WTC11 (cell line): ENCODE results near the gene IFI27L2. TPM values are rescaled to one million over a fixed set of nuclear protein-coding genes. Genes with fewer than 3 reads are reported as not detected.

Experiments used
- ATAC-seq: fragments of 200-7000 bp; cut with Tn5 transposase; 2 replicates; pipeline ENCODE4 v1.10.0; 2021; ENCODE audit warnings: mild to moderate bottlenecking, moderate library complexity
- Bru-seq: library from RNA; stranded (reverse); fragments of 400-500 nt; gene quantifications from one replicate; lab custom pipeline; 2021; lab: Mats Ljungman, UMichigan
- CTCF ChIA-PET: fragments of 300-600 bp; sonication (Branson Sonifier 250); formaldehyde crosslinking; loops from one replicate; lab custom pipeline; 2021; ENCODE audit warnings: antibody characterized with exemption; lab: Charles Lee
- POLR2A ChIA-PET: fragments of 350-600 bp; sonication (Branson Sonifier 250); formaldehyde crosslinking; loops from one replicate; lab custom pipeline; 2021; ENCODE audit warnings: antibody characterized with exemption; lab: Charles Lee
- DNase-seq: peaks from one replicate; pipeline ENCODE4 v3.0.0; 2021; ENCODE audit warnings: low spot score
- H3K27ac Mint-ChIP-seq: 2 replicates; pipeline ENCODE4 v1.8.0; 2021; ENCODE audit warnings: mixed read lengths
- H3K27me3 Mint-ChIP-seq: 2 replicates; pipeline ENCODE4 v1.8.0; 2021; ENCODE audit warnings: low read depth, mild to moderate bottlenecking, moderate library complexity, mixed read lengths
- H3K36me3 Mint-ChIP-seq: 2 replicates; pipeline ENCODE4 v1.8.0; 2021; ENCODE audit warnings: mixed read lengths
- H3K4me1 Mint-ChIP-seq: 2 replicates; pipeline ENCODE4 v1.8.0; 2022; ENCODE audit warnings: mixed read lengths
- H3K4me3 Mint-ChIP-seq: 2 replicates; pipeline ENCODE4 v1.8.0; 2021; ENCODE audit warnings: mild to moderate bottlenecking, moderate library complexity, mixed read lengths
- H3K9me3 Mint-ChIP-seq: 2 replicates; pipeline ENCODE4 v1.8.0; 2021; ENCODE audit warnings: mixed read lengths
- AR ChIP-seq: fragments of 250-450 bp; sonication (Bioruptor Pico); IDR thresholded peaks from 2 replicates; pipeline ENCODE4 v1.9.0; 2021; ENCODE audit warnings: mild to moderate bottlenecking
- ATF3 ChIP-seq: sonication (generic); formaldehyde crosslinking; conservative IDR thresholded peaks from 2 replicates; pipeline ENCODE4 v1.8.1; 2022; ENCODE audit warnings: mild to moderate bottlenecking, missing genetic modification reagents
- CTCF ChIP-seq: fragments of 200-600 bp; IDR thresholded peaks from 2 replicates; pipeline ENCODE4 v1.8.0; 2022; ENCODE audit warnings: antibody characterized with exemption
- ETV6 ChIP-seq: sonication (generic); formaldehyde crosslinking; IDR thresholded peaks from 2 replicates; pipeline ENCODE4 v1.8.1; 2022; ENCODE audit warnings: mild to moderate bottlenecking, missing genetic modification reagents
- GABPB1 ChIP-seq: sonication (generic); formaldehyde crosslinking; IDR thresholded peaks from 2 replicates; pipeline ENCODE4 v1.8.1; 2023; ENCODE audit warnings: mild to moderate bottlenecking, missing genetic modification reagents
- GTF2I ChIP-seq: fragments of 250-450 bp; sonication (Bioruptor Pico); conservative IDR thresholded peaks from 2 replicates; pipeline ENCODE4 v1.4.0; 2021; ENCODE audit warnings: mild to moderate bottlenecking
- IRF2 ChIP-seq: sonication (generic); formaldehyde crosslinking; IDR thresholded peaks from 2 replicates; pipeline ENCODE4 v1.8.0; 2022; ENCODE audit warnings: low read depth, missing genetic modification reagents, borderline replicate concordance
- KAT7 ChIP-seq: sonication (generic); formaldehyde crosslinking; IDR thresholded peaks from 2 replicates; pipeline ENCODE4 v1.8.1; 2023; ENCODE audit warnings: missing genetic modification reagents, mild to moderate bottlenecking, borderline replicate concordance
- MXD4 ChIP-seq: fragments of 250-450 bp; sonication (Bioruptor Pico); IDR thresholded peaks from 2 replicates; pipeline ENCODE4 v1.8.0; 2021; ENCODE audit warnings: mild to moderate bottlenecking, moderate library complexity, borderline replicate concordance
- SOX15 ChIP-seq: fragments of 250-450 bp; sonication (Bioruptor Pico); IDR thresholded peaks from 2 replicates; pipeline ENCODE4 v1.9.0; 2021; ENCODE audit warnings: mild to moderate bottlenecking
- SP1 ChIP-seq: sonication (generic); formaldehyde crosslinking; conservative IDR thresholded peaks from 2 replicates; pipeline ENCODE4 v1.8.1; 2022; ENCODE audit warnings: missing genetic modification reagents
- USF2 ChIP-seq: sonication (generic); formaldehyde crosslinking; IDR thresholded peaks from 2 replicates; pipeline ENCODE4 v1.8.1; 2023; ENCODE audit warnings: mild to moderate bottlenecking, missing genetic modification reagents, moderate library complexity
- ZBTB21 ChIP-seq: sonication (generic); formaldehyde crosslinking; IDR thresholded peaks from 2 replicates; pipeline ENCODE4 v1.8.1; 2023; ENCODE audit warnings: mild to moderate bottlenecking, missing genetic modification reagents, borderline replicate concordance
- ZNF423 ChIP-seq: fragments of 250-450 bp; sonication (Bioruptor Pico); IDR thresholded peaks from 2 replicates; pipeline ENCODE4 v2.1.2; 2022; ENCODE audit warnings: mild to moderate bottlenecking, moderate library complexity
- long read RNA-seq, 3 experiments: library from RNA in 1 of 3; library from capped mRNA in 1 of 3; library from polyadenylated mRNA in 1 of 3; unstranded in 2 of 3; stranded (forward) in 1 of 3; transcript quantifications; one replicate each; pipeline ENCODE4 v2.0.0, GENCODE V29; 2021
- total RNA-seq: library from RNA; stranded (reverse); gene quantifications from 3 replicates; pipeline ENCODE4 v1.2.3, GENCODE V29; 2021
- TF ChIP-seq, protein P1 (sequence below): fragments of 250-450 bp; sonication (Bioruptor Pico); IDR thresholded peaks from 2 replicates; pipeline ENCODE4 v1.9.0; 2021; ENCODE audit warnings: mild to moderate bottlenecking
- TF ChIP-seq, protein P2 (sequence below): sonication (generic); formaldehyde crosslinking; IDR thresholded peaks from 2 replicates; pipeline ENCODE4 v1.8.1; 2023; ENCODE audit warnings: mild to moderate bottlenecking, moderate library complexity, missing genetic modification reagents
- TF ChIP-seq, protein P3 (sequence below): sonication (generic); formaldehyde crosslinking; IDR thresholded peaks from 2 replicates; pipeline ENCODE4 v1.8.1; 2022; ENCODE audit warnings: mild to moderate bottlenecking, moderate library complexity, missing genetic modification reagents

Gene IFI27L2, protein sequence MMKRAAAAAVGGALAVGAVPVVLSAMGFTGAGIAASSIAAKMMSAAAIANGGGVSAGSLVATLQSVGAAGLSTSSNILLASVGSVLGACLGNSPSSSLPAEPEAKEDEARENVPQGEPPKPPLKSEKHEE
- total RNA-seq (22.1 to 37.2 TPM (median 35.5 TPM) in 3 replicates), Bru-seq, nascent RNA (percentile 67 among the genes with signal in this experiment)
- long read RNA-seq, experiment 1, transcript IFI27L2-201 (4 exons, 511 nt), result major isoform, 20 of 22 reads
- long read RNA-seq, experiment 1, partial matches to known transcripts, result 0 of 22 reads
- long read RNA-seq, experiment 1, other reads (novel, unspliced or antisense), result 1 of 22 reads
- long read RNA-seq, experiment 2, transcript IFI27L2-201 (4 exons, 511 nt), result major isoform, 21 of 45 reads
- long read RNA-seq, experiment 2, transcript IFI27L2-204 (3 exons, 516 nt), result minor isoform, 16 of 45 reads
- long read RNA-seq, experiment 2, partial matches to known transcripts, result 0 of 45 reads
- long read RNA-seq, experiment 2, other reads (novel, unspliced or antisense), result 5 of 45 reads
- long read RNA-seq, experiment 3, result 0 reads

- Mint-ChIP-seq H3K36me3 (no peaks in the 10 kb centered on the region), H3K4me1 (peaks cover 11% of the 10 kb centered on the region), H3K27ac (peak within 1 kb of the TSS; percentile 86), H3K9me3 (no peaks in the 10 kb centered on the region), H3K4me3 (peak within 1 kb of the TSS; percentile 75), H3K27me3 (peaks cover 8% of the 10 kb centered on the region)
- TF ChIP-seq, protein P1, sequence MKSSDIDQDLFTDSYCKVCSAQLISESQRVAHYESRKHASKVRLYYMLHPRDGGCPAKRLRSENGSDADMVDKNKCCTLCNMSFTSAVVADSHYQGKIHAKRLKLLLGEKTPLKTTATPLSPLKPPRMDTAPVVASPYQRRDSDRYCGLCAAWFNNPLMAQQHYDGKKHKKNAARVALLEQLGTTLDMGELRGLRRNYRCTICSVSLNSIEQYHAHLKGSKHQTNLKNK, result no peak
- TF ChIP-seq ETV6 (CRISPR knock-in tag) (0 out of 2 replicates have a peak, but pooled peaks have one; percentile 34), GTF2I (CRISPR knock-in tag) (no peak), IRF2 (CRISPR knock-in tag) (no peak), USF2 (CRISPR knock-in tag) (peak; percentile 40; the same call in 1 of the 2 replicates), MXD4 (CRISPR knock-in tag) (no peak), CTCF (peak; percentile 19; the same call in 1 of the 2 replicates)
- ChIA-PET POLR2A (interaction anchor here (0.5 to 1.7 kb wide), 2 partner anchors 48 to 415 kb away, joined by 5 to 8 read pairs; partner anchors contain the start of genes DDX24 and IFI27L1), CTCF (interaction anchor here (0.6 to 2.8 kb wide), 28 partner anchors 9 to 1191 kb away, joined by 3 to 15 read pairs (median 4); partner anchors contain the start of genes CLMN, DDX24, IFI27 and IFI27L1)
- ATAC-seq (peak; percentile 86), DNase-seq (peak; percentile 76)
Observed at GRCh38 chr14:94129111-94129757, at the start of gene IFI27L2. IFI27L2 (minus strand) TSS chr14:94129604; CDS start chr14:94129564, 40 bp downstream.

- POLR2A ChIA-PET, result no interaction called here
- Mint-ChIP-seq H3K27me3 (peaks cover 30% of the 10 kb centered on the region), H3K9me3 (no peaks in the 10 kb centered on the region), H3K4me3 (no peak overlapping the region), H3K27ac (no peak overlapping the region), H3K4me1 (peaks cover 46% of the 10 kb centered on the region), H3K36me3 (no peaks in the 10 kb centered on the region)
- CTCF ChIA-PET, result interaction anchor here (1.1 kb wide), 1 partner anchor 46 kb away, joined by 5 read pairs; no protein-coding TSS in a partner anchor
- ATAC-seq (no peak), DNase-seq (no peak)
- no peak for TF ChIP-seq SP1 (CRISPR knock-in tag)
- TF ChIP-seq, protein P2, sequence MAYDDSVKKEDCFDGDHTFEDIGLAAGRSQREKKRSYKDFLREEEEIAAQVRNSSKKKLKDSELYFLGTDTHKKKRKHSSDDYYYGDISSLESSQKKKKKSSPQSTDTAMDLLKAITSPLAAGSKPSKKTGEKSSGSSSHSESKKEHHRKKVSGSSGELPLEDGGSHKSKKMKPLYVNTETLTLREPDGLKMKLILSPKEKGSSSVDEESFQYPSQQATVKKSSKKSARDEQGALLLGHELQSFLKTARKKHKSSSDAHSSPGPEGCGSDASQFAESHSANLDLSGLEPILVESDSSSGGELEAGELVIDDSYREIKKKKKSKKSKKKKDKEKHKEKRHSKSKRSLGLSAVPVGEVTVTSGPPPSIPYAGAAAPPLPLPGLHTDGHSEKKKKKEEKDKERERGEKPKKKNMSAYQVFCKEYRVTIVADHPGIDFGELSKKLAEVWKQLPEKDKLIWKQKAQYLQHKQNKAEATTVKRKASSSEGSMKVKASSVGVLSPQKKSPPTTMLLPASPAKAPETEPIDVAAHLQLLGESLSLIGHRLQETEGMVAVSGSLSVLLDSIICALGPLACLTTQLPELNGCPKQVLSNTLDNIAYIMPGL, result no peak
Observed at GRCh38 chr14:94177806-94178205, 48.4 kb upstream of the IFI27L2 start.

GRCh38 chr14:94176808-94177207 is 47.4 kb upstream of the IFI27L2 start:
- H3K4me1 Mint-ChIP-seq, result peaks cover 46% of the 10 kb centered on the region
- ChIA-PET CTCF (no interaction called here), POLR2A (no interaction called here)
- H3K27me3 Mint-ChIP-seq, result peaks cover 40% of the 10 kb centered on the region
- no peak overlapping the region for H3K27ac Mint-ChIP-seq
- ATAC-seq (no peak), DNase-seq (no peak)
- no peaks in the 10 kb centered on the region for H3K36me3 Mint-ChIP-seq
- no peak overlapping the region for H3K4me3 Mint-ChIP-seq
- no peaks in the 10 kb centered on the region for H3K9me3 Mint-ChIP-seq
- TF ChIP-seq AR, result no peak
- no peak for TF ChIP-seq ZBTB21 (CRISPR knock-in tag)
- TF ChIP-seq ATF3 (CRISPR knock-in tag), result no peak
- TF ChIP-seq IRF2 (CRISPR knock-in tag), result no peak
- TF ChIP-seq, protein P3, sequence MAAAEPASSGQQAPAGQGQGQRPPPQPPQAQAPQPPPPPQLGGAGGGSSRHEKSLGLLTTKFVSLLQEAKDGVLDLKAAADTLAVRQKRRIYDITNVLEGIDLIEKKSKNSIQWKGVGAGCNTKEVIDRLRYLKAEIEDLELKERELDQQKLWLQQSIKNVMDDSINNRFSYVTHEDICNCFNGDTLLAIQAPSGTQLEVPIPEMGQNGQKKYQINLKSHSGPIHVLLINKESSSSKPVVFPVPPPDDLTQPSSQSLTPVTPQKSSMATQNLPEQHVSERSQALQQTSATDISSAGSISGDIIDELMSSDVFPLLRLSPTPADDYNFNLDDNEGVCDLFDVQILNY (CRISPR knock-in tag), result no peak
- no peak for TF ChIP-seq ZNF423 (CRISPR knock-in tag)
- no peak for TF ChIP-seq KAT7 (CRISPR knock-in tag)
- TF ChIP-seq GABPB1 (CRISPR knock-in tag), result no peak
- TF ChIP-seq SOX15 (CRISPR knock-in tag), result no peak
